ENCODE data around the gene S100A14.

DNA sequence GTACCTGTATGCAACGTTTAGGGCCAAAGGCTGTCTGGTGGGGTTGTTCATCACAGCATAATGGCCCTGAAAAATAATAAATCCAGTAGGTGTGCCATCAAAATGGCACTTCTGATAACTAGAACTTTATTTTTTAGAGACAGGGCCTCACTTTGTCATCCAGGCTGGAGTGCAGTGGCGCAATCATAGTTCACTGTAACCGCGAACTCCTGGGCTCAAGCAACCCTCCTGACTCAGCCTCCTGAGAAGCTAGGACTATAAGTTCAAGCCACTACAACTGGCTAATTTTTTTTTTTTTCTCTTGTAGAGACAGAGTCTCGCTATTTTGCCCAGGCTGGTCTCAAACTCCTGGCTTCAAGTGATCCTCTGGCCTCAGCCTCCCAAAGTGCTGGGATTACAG, 47.1 kb upstream of the S100A14 start:
- TF ChIP-seq, protein P1, sequence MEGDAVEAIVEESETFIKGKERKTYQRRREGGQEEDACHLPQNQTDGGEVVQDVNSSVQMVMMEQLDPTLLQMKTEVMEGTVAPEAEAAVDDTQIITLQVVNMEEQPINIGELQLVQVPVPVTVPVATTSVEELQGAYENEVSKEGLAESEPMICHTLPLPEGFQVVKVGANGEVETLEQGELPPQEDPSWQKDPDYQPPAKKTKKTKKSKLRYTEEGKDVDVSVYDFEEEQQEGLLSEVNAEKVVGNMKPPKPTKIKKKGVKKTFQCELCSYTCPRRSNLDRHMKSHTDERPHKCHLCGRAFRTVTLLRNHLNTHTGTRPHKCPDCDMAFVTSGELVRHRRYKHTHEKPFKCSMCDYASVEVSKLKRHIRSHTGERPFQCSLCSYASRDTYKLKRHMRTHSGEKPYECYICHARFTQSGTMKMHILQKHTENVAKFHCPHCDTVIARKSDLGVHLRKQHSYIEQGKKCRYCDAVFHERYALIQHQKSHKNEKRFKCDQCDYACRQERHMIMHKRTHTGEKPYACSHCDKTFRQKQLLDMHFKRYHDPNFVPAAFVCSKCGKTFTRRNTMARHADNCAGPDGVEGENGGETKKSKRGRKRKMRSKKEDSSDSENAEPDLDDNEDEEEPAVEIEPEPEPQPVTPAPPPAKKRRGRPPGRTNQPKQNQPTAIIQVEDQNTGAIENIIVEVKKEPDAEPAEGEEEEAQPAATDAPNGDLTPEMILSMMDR (IDR thresholded peaks at IDR 0.05) = no peak
- TF ChIP-seq POLR2A (IDR thresholded peaks at IDR 0.05) (no peak), POLR2AphosphoS5 (IDR thresholded peaks at IDR 0.05) (no peak)

All from prostate gland (tissue), 2 donors.